Endometrium (tissue), 2 donors: ENCODE results near the gene DRGX.

Experiments
- FAIRE-seq: peaks from 2 replicates; lab custom pipeline; 2012; peaks lifted over from hg19 to GRCh38; lab: Jason Lieb, UNC
- donor health status: control.
- donor health status: control.

Gene DRGX

GRCh38 chr10:49407552-49408137 lies 11.8 kb upstream of the DRGX start:
- peak; percentile 72 for FAIRE-seq

GRCh38 chr10:49407151-49407550 lies 11.3 kb upstream of the DRGX start:
- FAIRE-seq: no peak

- FAIRE-seq: no peak
Measured at GRCh38 chr10:49404321-49404878, 8.5 kb upstream of the DRGX start.

- FAIRE-seq: no peak
Measured at GRCh38 chr10:49403363-49403762, 7.5 kb upstream of the DRGX start.

- FAIRE-seq: no peak
Measured at GRCh38 chr10:49400365-49400764, 4.5 kb upstream of the DRGX start.

GRCh38 chr10:49398986-49399385 lies 3.1 kb upstream of the DRGX start:
- FAIRE-seq: no peak

GRCh38 chr10:49398000-49398861 lies 2.3 kb upstream of the DRGX start:
- FAIRE-seq: no peak

- no peak for FAIRE-seq
Measured at GRCh38 chr10:49397036-49397999, 1.4 kb upstream of the DRGX start.

- FAIRE-seq: no peak
Measured at GRCh38 chr10:49396666-49396999, 744 bp upstream of the DRGX start.

GRCh38 chr10:49394933-49395740 lies 752 bp downstream of the DRGX start:
- no peak for FAIRE-seq

- FAIRE-seq: no peak
Measured at GRCh38 chr10:49393757-49394156, 2.1 kb downstream of the DRGX start.

- FAIRE-seq: no peak
Measured at GRCh38 chr10:49393301-49393700, 2.6 kb downstream of the DRGX start.

- no peak for FAIRE-seq
Measured at GRCh38 chr10:49389361-49389933, 6.4 kb downstream of the DRGX start.

GRCh38 chr10:49388161-49388560 lies 7.7 kb downstream of the DRGX start:
- FAIRE-seq: no peak

- FAIRE-seq: no peak
Measured at GRCh38 chr10:49387071-49387470, 8.8 kb downstream of the DRGX start.

GRCh38 chr10:49385939-49386922 lies 9.7 kb downstream of the DRGX start:
- no peak for FAIRE-seq

- no peak for FAIRE-seq
Measured at GRCh38 chr10:49384268-49384953, 11.5 kb downstream of the DRGX start.

GRCh38 chr10:49383853-49384252 lies 12.0 kb downstream of the DRGX start:
- FAIRE-seq: no peak

- no peak for FAIRE-seq
Measured at GRCh38 chr10:49382826-49383225, 13.1 kb downstream of the DRGX start.
